ENCODE results near the gene MCOLN1.

DNA sequence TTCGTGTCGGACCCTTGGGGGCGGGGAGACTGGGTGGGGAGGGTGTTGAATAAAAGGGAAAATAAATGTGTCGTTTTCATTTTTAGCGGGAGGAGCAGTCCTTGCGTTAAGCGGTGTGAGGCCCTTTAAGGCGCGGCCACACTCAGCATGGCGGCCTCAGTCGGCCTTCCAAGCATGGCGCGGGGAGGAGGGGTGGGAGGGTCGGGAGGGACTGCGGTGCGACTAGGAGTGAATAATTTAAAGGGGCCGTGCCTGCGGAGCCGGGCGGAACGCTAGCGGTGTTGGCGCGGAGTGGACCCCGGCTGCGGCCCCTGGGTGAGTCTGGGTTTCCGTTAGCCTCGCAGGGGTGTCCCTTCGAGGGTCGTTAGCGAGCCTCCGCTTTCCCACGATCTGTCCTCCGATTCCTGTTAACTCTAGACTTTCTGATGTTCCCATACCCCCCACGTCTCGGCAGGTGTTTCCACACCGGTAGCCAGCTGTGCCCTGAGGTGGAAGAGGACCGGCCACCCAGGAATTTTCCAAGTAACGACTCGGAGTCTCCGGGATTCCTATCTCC, 11.6 kb downstream of the MCOLN1 start:
- TF ChIP-seq, protein P1, sequence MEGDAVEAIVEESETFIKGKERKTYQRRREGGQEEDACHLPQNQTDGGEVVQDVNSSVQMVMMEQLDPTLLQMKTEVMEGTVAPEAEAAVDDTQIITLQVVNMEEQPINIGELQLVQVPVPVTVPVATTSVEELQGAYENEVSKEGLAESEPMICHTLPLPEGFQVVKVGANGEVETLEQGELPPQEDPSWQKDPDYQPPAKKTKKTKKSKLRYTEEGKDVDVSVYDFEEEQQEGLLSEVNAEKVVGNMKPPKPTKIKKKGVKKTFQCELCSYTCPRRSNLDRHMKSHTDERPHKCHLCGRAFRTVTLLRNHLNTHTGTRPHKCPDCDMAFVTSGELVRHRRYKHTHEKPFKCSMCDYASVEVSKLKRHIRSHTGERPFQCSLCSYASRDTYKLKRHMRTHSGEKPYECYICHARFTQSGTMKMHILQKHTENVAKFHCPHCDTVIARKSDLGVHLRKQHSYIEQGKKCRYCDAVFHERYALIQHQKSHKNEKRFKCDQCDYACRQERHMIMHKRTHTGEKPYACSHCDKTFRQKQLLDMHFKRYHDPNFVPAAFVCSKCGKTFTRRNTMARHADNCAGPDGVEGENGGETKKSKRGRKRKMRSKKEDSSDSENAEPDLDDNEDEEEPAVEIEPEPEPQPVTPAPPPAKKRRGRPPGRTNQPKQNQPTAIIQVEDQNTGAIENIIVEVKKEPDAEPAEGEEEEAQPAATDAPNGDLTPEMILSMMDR (IDR thresholded peaks at IDR 0.05): no peak
- TF ChIP-seq EZH2 (IDR thresholded peaks at IDR 0.05) (no peak), EZH2phosphoT487 (IDR thresholded peaks at IDR 0.05) (no peak)
